HG02798 (cell line): ENCODE measurements around the gene RPS16.

Experiments used
- ATAC-seq: cut with Tn5 transposase; IDR thresholded peaks from one replicate; pipeline ENCODE4 v1.9.1; 2021; ENCODE audit warnings: mild to moderate bottlenecking; ENCODE audit not compliant: unreplicated experiment, poor library complexity

Gene RPS16

DNA sequence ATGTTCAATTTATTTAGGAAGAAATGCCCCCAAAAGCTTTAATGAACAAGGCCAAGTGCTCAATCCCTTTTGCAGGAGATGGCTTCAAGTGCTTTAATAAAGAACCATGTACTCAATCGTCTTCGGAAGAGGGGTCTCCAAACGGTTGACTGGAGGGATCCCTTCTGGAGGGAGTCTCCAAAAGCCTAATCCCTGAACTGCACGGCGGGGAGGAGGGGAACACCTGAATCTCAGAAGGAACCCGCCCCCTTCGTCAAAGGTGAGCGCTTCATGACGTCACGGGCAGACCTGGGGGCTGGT, 45.3 kb downstream of the RPS16 start:
- ATAC-seq = no peak

DNA sequence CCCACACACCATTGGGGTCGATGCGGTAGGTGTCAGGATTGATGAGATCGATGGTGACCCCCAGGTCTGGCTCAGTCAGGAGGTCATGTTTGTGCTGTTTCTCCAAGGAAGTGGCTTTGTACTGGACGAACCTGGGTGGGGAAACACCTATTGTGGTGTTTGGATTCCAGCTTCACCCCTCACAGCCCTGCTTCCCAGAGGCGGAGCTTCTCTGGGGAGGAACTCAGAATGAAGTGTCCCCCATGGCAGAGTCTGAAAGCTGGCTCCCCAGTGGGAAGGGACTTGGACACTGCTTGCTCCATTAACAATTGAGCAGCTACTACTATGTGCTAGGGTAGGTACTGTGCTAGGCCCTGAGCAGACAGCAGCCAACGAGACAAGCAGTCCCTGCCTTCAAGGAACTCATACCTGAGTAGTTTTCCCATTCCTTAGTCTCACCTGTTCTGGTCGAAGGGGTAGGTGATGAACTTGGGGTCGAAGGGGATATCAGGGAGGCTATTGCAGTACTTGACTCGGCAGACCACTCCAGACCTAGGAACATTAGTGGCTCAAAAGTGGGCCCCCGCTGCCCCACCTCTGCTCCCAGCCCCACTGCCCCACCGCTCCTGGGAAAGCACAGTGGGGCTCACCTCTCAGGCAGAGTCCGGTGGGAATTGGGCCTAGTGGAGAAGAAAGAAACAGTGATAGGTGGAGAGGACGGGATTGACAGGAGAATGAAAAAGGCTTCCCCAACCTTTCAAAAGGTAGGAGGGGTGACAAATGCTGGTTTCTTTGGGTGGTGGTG, 45.9 kb downstream of the RPS16 start:
- no peak for ATAC-seq

DNA sequence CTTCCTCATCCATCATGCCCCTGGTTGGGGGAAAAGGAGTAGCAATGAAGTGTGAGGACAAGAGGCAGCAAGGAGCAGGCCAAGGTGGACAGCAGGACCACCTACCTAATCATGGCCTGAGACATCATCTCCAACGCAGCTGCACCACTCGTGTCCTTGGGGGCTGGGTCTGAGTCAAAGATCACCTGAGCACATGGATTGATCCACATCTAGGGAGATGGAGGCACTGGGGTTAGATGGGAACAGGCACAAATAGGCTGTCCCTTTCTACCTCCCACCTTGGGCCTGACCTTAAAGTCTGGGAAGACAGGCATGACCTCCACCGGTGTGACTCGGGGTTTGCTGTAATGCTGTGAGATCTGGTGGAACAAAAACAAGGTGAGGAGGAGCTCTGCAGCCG, 47.1 kb downstream of the RPS16 start:
- no peak for ATAC-seq

DNA sequence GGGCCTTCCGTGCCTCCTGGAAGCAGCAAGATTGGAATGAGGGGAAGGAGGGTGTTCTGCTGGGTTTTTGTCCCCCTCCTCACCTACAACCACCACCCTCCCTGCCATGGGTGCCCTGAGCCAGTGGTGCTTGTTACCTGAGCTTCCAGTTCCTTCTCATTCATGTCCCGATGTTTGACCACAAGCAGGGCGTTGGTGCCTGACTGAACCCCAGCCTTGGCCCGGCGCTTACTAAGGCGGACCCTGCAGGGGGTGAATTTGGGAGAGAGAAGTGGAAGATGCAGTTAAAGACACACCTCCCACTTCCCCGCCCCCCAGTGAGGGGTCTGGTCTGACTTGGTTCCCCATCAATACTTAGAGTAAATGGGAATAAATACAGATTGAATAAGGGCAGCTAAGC, 49.2 kb downstream of the RPS16 start:
- ATAC-seq = no peak

DNA sequence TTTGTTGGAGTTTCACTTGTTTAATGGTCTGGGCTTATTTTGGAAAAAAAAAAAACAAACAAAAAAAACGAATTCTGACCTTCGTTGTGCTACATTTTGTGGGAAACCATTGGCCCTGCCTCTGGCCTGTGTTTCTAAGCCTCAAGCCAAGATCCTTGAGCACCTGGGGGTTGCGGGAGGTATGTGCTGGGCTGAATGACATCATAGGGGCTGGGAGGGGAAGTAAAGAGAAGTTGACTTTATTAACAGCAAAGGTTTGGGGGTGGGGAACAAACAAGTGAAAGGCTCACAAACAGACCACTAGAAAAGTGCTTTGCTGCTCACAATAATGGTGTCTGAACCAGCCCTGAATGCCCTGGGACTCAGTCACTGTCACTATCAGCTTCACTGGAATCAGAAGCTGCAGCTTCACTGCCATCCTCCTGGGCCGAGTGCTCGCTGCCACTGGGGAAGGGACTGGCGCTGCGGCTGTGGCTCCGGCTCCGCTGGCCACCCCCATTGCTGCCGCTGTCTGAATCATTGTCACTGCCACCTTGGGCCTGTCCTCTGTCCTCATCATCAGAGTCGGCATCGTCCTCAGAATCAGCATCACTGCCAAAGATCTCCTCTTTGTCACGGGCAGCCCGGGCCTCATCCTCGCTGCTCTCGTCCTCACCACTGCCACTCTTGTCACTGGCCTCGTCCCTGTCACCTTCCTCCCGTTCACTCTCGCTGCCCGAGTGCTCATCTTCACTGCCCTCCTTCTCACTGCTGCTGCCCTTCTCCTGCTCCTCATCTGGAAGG, 49.9 kb downstream of the RPS16 start:
- ATAC-seq = no peak

DNA sequence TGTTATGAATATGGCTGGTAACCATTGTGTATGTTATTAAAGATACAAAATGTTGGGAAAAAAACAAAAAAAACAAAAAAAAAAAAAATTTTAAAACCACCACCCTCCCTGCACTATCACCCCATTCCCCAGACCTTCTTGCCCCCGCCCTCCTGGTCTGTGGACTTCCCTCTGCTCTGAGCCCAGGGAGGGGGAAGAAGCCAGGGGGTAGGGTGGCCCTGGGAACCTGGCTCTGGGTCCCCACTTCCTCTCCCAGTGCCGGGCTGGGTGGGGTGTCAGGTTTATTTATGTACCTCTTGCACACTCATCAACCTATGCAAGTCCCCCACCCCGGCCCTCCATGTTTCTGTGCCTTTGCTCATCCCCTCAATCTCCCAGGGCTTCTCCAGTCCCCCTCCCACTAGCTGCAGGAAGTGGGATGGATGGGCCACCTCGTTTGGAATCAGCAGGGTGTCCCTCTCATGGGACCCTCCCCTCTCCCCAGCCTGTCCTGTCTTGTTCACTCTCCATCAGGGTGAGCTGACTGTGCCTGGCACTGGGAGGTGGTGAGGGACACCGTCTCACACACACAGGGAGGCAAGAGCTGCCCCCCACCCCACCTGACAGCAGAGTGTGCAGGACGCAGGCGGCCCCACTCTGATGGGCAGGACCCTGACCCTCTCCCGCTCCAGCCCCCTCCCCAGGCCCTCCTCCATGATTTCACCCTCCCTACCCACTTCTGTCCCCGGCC, 50.7 kb downstream of the RPS16 start:
- no peak for ATAC-seq
